Neutrophil (primary cell): ENCODE data around the gene DNHD1.

ENCODE experiments used
- H3K27ac ChIP-seq: fragments of 200-600 bp; sonication (generic); 2 replicates; pipeline ENCODE4 v1.5.1; 2016; ENCODE audit warnings: mild to moderate bottlenecking, moderate library complexity
- H3K27me3 ChIP-seq: fragments of 200-600 bp; sonication (generic); 2 replicates; pipeline ENCODE4 v1.6.0; 2016; ENCODE audit warnings: mild to moderate bottlenecking
- H3K36me3 ChIP-seq: fragments of 200-600 bp; sonication (generic); 2 replicates; pipeline ENCODE4 v1.5.1; 2017
- H3K4me1 ChIP-seq, 2 experiments: fragments of 200-600 bp in 1 of 2; sonication (generic) in 1 of 2; 1 replicate in 1 of 2; 2 replicates in 1 of 2; pipeline versions ENCODE4 v1.5.1 to v1.6.1; 2013 to 2016; ENCODE audit warnings: low read depth in 1 of 2, low read length in 1 of 2, mild to moderate bottlenecking in 1 of 2, moderate library complexity in 1 of 2; ENCODE audit not compliant: control insufficient read depth in 1 of 2, insufficient read depth in 1 of 2
- H3K4me3 ChIP-seq, 2 experiments: fragments of 200-600 bp in 1 of 2; sonication (generic) in 1 of 2; 1 replicate in 1 of 2; 2 replicates in 1 of 2; pipeline ENCODE4 v1.5.1; 2013 to 2016; ENCODE audit warnings: low read depth in 1 of 2, low read length in 1 of 2, mild to moderate bottlenecking in 1 of 2, moderate library complexity in 1 of 2
- H3K9me3 ChIP-seq: fragments of 200-600 bp; sonication (generic); 2 replicates; pipeline ENCODE4 v1.5.1; 2016
- CTCF ChIP-seq: fragments of 200-600 bp; sonication (generic); IDR thresholded peaks from 2 replicates; pipeline ENCODE4 v1.5.1; 2016; ENCODE audit warnings: antibody characterized with exemption

The DNHD1 gene

GRCh38 chr11:6583584-6583983 lies 86.5 kb downstream of the DNHD1 start:
- TF ChIP-seq CTCF, result no peak

DNA sequence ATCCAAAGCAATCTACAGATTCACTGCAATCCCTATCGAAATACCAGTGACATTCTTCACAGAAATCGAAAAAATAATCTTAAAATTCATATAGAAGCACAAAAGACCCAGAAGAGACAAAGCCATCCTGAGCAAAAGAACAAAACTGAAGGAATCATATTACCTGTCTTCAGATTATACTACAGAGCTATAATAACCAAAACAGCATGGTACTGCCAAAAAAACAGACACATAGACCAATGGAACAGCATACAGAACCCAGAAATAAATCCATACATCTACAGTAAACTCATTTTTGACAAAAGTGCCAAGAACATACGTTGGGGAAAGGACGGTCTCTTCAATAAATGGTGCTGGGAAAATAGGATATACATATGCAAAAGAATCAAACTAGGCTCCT lies 87.4 kb downstream of the DNHD1 start:
- Histone ChIP-seq H3K9me3 (no peaks in the 10 kb centered on the region), H3K27ac (no peak overlapping the region), H3K27me3 (no peaks in the 10 kb centered on the region), H3K4me3 (no peak overlapping the region), H3K4me1 (no peaks in the 10 kb centered on the region), H3K36me3 (no peaks in the 10 kb centered on the region)
- no peak for TF ChIP-seq CTCF

More at GRCh38 chr11:6583584-6583983, 86.5 kb downstream of the DNHD1 start:
- H3K4me1 ChIP-seq, result no peaks in the 10 kb centered on the region
- no peak overlapping the region for H3K4me3 ChIP-seq
- H3K9me3 ChIP-seq, result no peaks in the 10 kb centered on the region
- H3K36me3 ChIP-seq, result no peaks in the 10 kb centered on the region
- no peaks in the 10 kb centered on the region for H3K27me3 ChIP-seq
- H3K27ac ChIP-seq, result no peak overlapping the region

- Histone ChIP-seq H3K9me3 (no peaks in the 10 kb centered on the region), H3K4me1 (no peaks in the 10 kb centered on the region), H3K4me3 (no peak overlapping the region), H3K36me3 (no peaks in the 10 kb centered on the region), H3K27ac (no peak overlapping the region), H3K27me3 (no peaks in the 10 kb centered on the region)
- TF ChIP-seq CTCF, result no peak
Observed at GRCh38 chr11:6586434-6587359, 89.6 kb downstream of the DNHD1 start.

DNA sequence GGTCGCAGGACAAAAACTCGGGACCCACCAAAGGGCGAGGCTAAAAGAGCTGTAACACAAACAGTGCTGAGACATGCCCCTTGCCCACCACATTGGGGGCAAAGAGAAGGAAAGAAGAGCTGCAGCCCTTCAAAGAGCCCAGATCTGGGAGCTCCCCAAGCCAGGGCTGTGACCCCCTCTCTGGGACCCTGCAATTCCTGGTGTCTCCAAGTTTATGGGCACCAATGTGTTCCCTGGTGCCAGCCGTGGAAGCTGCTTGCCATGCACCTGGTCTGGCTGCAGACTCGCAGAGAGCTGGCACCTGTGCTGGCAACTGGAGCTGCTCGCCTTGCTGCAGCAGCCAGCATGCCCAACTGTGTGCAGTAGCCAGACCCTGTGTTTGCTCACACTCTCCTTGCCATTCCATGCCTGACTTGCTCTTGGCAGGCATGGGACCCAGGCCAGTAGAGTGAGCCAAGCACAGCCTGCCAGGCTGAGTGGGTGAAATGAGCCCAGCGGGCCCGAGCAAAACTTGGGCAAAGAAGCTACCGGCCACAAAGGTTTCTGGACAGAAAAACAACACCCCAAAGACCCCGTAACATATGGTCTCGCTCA lies 90.4 kb downstream of the DNHD1 start:
- Histone ChIP-seq H3K4me1 (no peaks in the 10 kb centered on the region), H3K27ac (no peak overlapping the region), H3K9me3 (no peaks in the 10 kb centered on the region), H3K36me3 (no peaks in the 10 kb centered on the region), H3K4me3 (no peak overlapping the region), H3K27me3 (no peaks in the 10 kb centered on the region)
- TF ChIP-seq CTCF, result no peak

- no peaks in the 10 kb centered on the region for H3K27me3 ChIP-seq
- no peak for TF ChIP-seq CTCF
- no peaks in the 10 kb centered on the region for H3K9me3 ChIP-seq
- H3K4me1 ChIP-seq, result no peaks in the 10 kb centered on the region
- H3K36me3 ChIP-seq, result no peaks in the 10 kb centered on the region
- H3K27ac ChIP-seq, result no peak overlapping the region
- H3K4me3 ChIP-seq, result no peak overlapping the region
Observed at GRCh38 chr11:6588018-6588417, 90.9 kb downstream of the DNHD1 start.
